ENCODE measurements around the gene CYRIA. TPM values are rescaled to one million over a fixed set of nuclear protein-coding genes. Genes with fewer than 3 reads are reported as not detected.

Gene CYRIA
- polyA plus RNA-seq, 1 of the 3 experiments (the other 2 are of a cell fraction): 0.13 TPM

DNA sequence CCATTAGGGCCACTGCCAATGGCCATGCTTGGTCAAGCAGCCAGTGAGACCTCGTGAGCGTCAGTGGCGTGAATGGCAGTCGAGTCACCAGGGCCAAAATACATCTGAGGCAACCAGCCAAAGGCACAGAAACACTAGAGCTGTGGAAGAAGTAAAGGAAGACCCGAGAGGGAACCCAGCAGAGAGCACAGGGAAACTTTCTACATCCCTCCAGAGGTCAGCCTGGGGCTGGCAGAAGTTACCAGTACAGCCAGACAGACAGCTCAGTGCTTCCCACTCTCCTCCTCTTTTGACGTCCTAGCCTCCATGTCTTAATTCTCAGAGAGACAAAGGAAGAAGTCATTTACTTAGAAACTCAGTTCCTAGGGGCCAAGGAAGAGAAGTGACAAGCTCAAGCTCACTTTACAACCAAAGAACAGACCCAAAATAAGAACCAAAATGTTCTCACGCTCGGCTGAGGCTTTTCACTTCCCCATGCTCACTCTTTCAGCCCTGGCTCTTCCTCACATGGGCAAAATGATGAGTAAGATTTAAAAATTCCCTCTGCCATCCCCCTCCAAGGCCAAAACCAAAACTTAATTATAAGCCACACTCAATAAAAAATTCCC, 8.7 kb downstream of the CYRIA start:
- H3K27ac ChIP-seq (ENCODE audit: low read depth in 2 of 2, low read length in 1 of 2): no peak overlapping the region
- POLR2A ChIA-PET: no interaction called here
- no peaks in the 10 kb centered on the region for H3K79me2 ChIP-seq (ENCODE audit: insufficient read depth)
- CTCF ChIA-PET: interaction anchor here (1.1 to 7.5 kb wide), 4 partner anchors 20 to 100 kb away, joined by 3 to 39 read pairs (median 5); no protein-coding TSS in a partner anchor
- no peaks in the 10 kb centered on the region for H3K9me2 ChIP-seq
- H3K9me3 ChIP-seq: no peaks in the 10 kb centered on the region
- no peaks in the 10 kb centered on the region for H3K36me3 ChIP-seq (replicated peaks in 1 of 2; ENCODE audit: control insufficient read depth in 1 of 2, insufficient read depth in 2 of 2, low read length in 1 of 2)
- WGBS (ENCODE audit: low lambda C conversion rate): 49% methylated on average over 8 of the region's 8 CpGs
- H3K4me3 ChIP-seq (ENCODE audit: low read depth in 2 of 2, low read length in 1 of 2): no peak overlapping the region
- TF ChIP-seq, protein P1, sequence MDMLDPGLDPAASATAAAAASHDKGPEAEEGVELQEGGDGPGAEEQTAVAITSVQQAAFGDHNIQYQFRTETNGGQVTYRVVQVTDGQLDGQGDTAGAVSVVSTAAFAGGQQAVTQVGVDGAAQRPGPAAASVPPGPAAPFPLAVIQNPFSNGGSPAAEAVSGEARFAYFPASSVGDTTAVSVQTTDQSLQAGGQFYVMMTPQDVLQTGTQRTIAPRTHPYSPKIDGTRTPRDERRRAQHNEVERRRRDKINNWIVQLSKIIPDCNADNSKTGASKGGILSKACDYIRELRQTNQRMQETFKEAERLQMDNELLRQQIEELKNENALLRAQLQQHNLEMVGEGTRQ (IDR thresholded peaks at IDR 0.05; ENCODE audit: borderline replicate concordance, low read depth, low read length): no peak
- no peak overlapping the region for H3K4me2 ChIP-seq
- H2AFZ ChIP-seq (ENCODE audit: low read depth): no peak overlapping the region
- peaks cover 0 to 21% of the 10 kb centered on the region in 2 experiments; a peak in 2 of 4 replicates for H3K4me1 ChIP-seq (ENCODE audit: control insufficient read depth in 1 of 2, insufficient read depth in 2 of 2, low read depth in 1 of 2, low read length in 1 of 2)
- no peaks in the 10 kb centered on the region for H4K20me1 ChIP-seq (ENCODE audit: insufficient read depth)
- H3K27me3 ChIP-seq (ENCODE audit: insufficient read depth): no peaks in the 10 kb centered on the region
- no peaks in the 10 kb centered on the region for H3F3A ChIP-seq (replicated peaks; ENCODE audit: insufficient read depth)
- H3K9ac ChIP-seq: no peak overlapping the region
- no peak for DNase-seq

DNA sequence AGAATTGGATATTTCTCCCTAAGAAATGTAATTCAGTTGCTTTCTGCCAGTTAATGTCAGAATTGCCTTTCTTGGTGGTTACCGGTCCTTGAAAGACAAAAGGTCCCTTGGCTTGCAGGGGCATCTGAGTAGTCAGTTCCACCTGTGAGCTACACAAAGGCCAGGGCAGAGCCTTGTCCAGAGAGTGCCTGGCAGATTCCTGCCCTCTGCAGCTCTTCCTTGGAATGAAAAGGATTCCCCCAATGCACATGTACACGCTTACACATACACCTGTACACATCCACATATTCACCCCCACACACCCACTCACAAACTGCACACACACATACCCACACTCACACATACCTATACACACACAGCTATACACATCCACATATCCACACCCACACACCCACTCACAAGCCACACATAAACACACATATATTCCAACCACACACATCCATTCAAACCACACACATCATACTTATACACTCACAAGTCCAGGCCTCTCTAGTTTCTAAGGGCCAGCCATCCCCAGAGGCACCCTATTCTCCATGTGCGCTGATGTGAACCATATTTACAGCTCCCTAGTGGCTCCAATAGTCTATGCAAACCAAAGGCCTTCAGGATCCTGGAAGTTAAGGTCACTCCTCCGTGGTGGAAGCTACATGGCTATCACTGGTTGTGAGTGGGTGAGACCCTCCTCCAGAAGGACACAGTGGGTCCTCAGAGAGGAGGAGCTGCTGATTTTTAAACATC, 9.6 kb downstream of the CYRIA start:
- Histone ChIP-seq H3K9me3 (no peaks in the 10 kb centered on the region), H3K36me3 (replicated peaks in 1 of 2; ENCODE audit: control insufficient read depth in 1 of 2, insufficient read depth in 2 of 2, low read length in 1 of 2) (no peaks in the 10 kb centered on the region), H3K79me2 (ENCODE audit: insufficient read depth) (no peaks in the 10 kb centered on the region), H3K4me3 (ENCODE audit: low read depth in 2 of 2, low read length in 1 of 2) (no peak overlapping the region), H3K4me2 (no peak overlapping the region), H3K9me2 (no peaks in the 10 kb centered on the region), H3F3A (replicated peaks; ENCODE audit: insufficient read depth) (no peaks in the 10 kb centered on the region), H3K9ac (no peak overlapping the region), H2AFZ (ENCODE audit: low read depth) (no peak overlapping the region), H3K27me3 (ENCODE audit: insufficient read depth) (no peaks in the 10 kb centered on the region), H4K20me1 (ENCODE audit: insufficient read depth) (no peaks in the 10 kb centered on the region), H3K4me1 (ENCODE audit: control insufficient read depth in 1 of 2, insufficient read depth in 2 of 2, low read depth in 1 of 2, low read length in 1 of 2) (peaks cover 0 to 19% of the 10 kb centered on the region in 2 experiments; a peak in 2 of 4 replicates), H3K27ac (ENCODE audit: low read depth in 2 of 2, low read length in 1 of 2) (no peak overlapping the region)
- ChIA-PET CTCF (interaction anchor here (1.1 to 7.5 kb wide), 5 partner anchors 16 to 101 kb away, joined by 3 to 39 read pairs (median 4); no protein-coding TSS in a partner anchor), POLR2A (no interaction called here)
- no peak for DNase-seq
- TF ChIP-seq FOSL2 (IDR thresholded peaks at IDR 0.05; ENCODE audit: borderline replicate concordance, low read depth): no peak
- 52% methylated on average over 4 of the region's 4 CpGs for whole genome bisulfite sequencing (ENCODE audit: low lambda C conversion rate)

DNA sequence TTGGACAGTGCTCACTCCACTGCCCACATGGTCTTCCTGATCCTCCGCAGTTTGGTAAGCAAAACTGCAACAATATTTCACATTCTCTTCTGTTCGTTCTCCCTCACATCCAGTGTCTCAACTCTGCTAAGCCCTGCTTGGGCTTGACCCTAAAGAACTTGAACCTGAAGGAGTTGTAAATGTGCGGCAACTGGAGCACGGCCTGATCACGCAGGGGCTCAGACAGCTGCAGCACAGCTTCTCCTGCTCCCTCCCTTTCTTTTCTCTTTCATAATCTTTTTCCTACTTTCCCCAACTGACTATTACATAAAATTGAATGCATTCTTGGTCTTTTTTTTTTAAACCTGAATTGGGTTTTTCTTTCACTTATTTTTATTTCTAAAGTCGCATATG, 10.2 kb downstream of the CYRIA start:
- TF ChIP-seq RFX5 (IDR thresholded peaks at IDR 0.05; ENCODE audit: low read length) (no peak), GATA2 (CRISPR knock-in tag; IDR thresholded peaks at IDR 0.05) (no peak), SIN3A (IDR thresholded peaks at IDR 0.05; ENCODE audit: borderline replicate concordance, low read depth, low read length) (no peak), EZH2phosphoT487 (IDR thresholded peaks at IDR 0.05; ENCODE audit: borderline replicate concordance, low read depth) (no peak), FOSL2 (IDR thresholded peaks at IDR 0.05; ENCODE audit: borderline replicate concordance, low read depth) (no peak), RAD21 (IDR thresholded peaks at IDR 0.05; ENCODE audit: low read length) (no peak), SMC3 (IDR thresholded peaks at IDR 0.05; ENCODE audit: low read depth, low read length) (no peak), EP300 (IDR thresholded peaks at IDR 0.05; ENCODE audit: borderline replicate concordance in 1 of 2, low read depth in 1 of 2, low read length in 1 of 2) (no peak)
- TF ChIP-seq, protein P2, sequence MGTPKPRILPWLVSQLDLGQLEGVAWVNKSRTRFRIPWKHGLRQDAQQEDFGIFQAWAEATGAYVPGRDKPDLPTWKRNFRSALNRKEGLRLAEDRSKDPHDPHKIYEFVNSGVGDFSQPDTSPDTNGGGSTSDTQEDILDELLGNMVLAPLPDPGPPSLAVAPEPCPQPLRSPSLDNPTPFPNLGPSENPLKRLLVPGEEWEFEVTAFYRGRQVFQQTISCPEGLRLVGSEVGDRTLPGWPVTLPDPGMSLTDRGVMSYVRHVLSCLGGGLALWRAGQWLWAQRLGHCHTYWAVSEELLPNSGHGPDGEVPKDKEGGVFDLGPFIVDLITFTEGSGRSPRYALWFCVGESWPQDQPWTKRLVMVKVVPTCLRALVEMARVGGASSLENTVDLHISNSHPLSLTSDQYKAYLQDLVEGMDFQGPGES (IDR thresholded peaks at IDR 0.05; ENCODE audit: low read depth, low read length): no peak
- TF ChIP-seq, protein P1 (IDR thresholded peaks at IDR 0.05; ENCODE audit: borderline replicate concordance, low read depth, low read length): no peak
- CTCF ChIA-PET: interaction anchor here (1.4 to 7.5 kb wide), 3 partner anchors 15 to 101 kb away, joined by 3 to 39 read pairs (median 4); no protein-coding TSS in a partner anchor
- Histone ChIP-seq H3K27me3 (ENCODE audit: insufficient read depth) (no peaks in the 10 kb centered on the region), H3K9me3 (no peaks in the 10 kb centered on the region), H3K79me2 (ENCODE audit: insufficient read depth) (no peaks in the 10 kb centered on the region), H4K20me1 (ENCODE audit: insufficient read depth) (no peaks in the 10 kb centered on the region), H3K4me3 (ENCODE audit: low read depth in 2 of 2, low read length in 1 of 2) (no peak overlapping the region), H3K27ac (ENCODE audit: low read depth in 2 of 2, low read length in 1 of 2) (no peak overlapping the region), H3F3A (replicated peaks; ENCODE audit: insufficient read depth) (no peaks in the 10 kb centered on the region), H3K36me3 (replicated peaks in 1 of 2; ENCODE audit: control insufficient read depth in 1 of 2, insufficient read depth in 2 of 2, low read length in 1 of 2) (no peaks in the 10 kb centered on the region), H3K4me1 (ENCODE audit: control insufficient read depth in 1 of 2, insufficient read depth in 2 of 2, low read depth in 1 of 2, low read length in 1 of 2) (peaks cover 2 to 17% of the 10 kb centered on the region in 2 experiments; a peak in 2 of 4 replicates), H2AFZ (ENCODE audit: low read depth) (no peak overlapping the region), H3K9me2 (no peaks in the 10 kb centered on the region), H3K9ac (no peak overlapping the region), H3K4me2 (no peak overlapping the region)
- POLR2A ChIA-PET: no interaction called here
- 73% methylated on average over 6 of the region's 6 CpGs for WGBS (ENCODE audit: low lambda C conversion rate)
- no peak for DNase-seq
